GM19351 (cell line): ENCODE results near the gene AIF1.
"Not testable (repeated sequence)": the region's sequence is repeated elsewhere in the genome, so short reads cannot be mapped to it uniquely, and the experiment has no call there.

ENCODE experiments used
- ATAC-seq: cut with Tn5 transposase; IDR thresholded peaks from one replicate; pipeline ENCODE4 v1.9.1; 2021; ENCODE audit warnings: mild to moderate bottlenecking, moderate library complexity; ENCODE audit not compliant: unreplicated experiment

AIF1 gene

GRCh38 chr6:31580438-31580740, 34.6 kb upstream of the AIF1 start:
- no peak for ATAC-seq

- peak; percentile 68 for ATAC-seq
These were observed 34.1 kb upstream of the AIF1 start for GRCh38 chr6:31580807-31581433.

- no peak for ATAC-seq
These were observed 33.4 kb upstream of the AIF1 start for GRCh38 chr6:31581434-31582229.

GRCh38 chr6:31582230-31582643, 32.8 kb upstream of the AIF1 start, which contains the start of gene LTB:
Gene LTB, minus strand, starts transcription at chr6:31582424. Its CDS starts 7 bp downstream, at chr6:31582417.
- no peak for ATAC-seq

- no peak for ATAC-seq
These were observed 29.5 kb upstream of the AIF1 start for GRCh38 chr6:31585491-31585890.

- no peak for ATAC-seq
These were observed 29.0 kb upstream of the AIF1 start, which contains the start of gene LST1 for GRCh38 chr6:31586008-31586407. Gene LST1, plus strand, starts transcription at chr6:31586277. Its CDS starts 1,023 bp downstream, at chr6:31587300.

GRCh38 chr6:31586599-31587281, 28.3 kb upstream of the AIF1 start:
- ATAC-seq, result no peak

GRCh38 chr6:31587791-31588777, 26.9 kb upstream of the AIF1 start:
- no peak for ATAC-seq

GRCh38 chr6:31588871-31589650, 26.0 kb upstream of the AIF1 start:
- ATAC-seq, result no peak

- ATAC-seq, result not testable (repeated sequence)
These were observed 24.3 kb upstream of the AIF1 start for GRCh38 chr6:31590691-31591090.

- ATAC-seq, result no peak
These were observed 22.6 kb upstream of the AIF1 start for GRCh38 chr6:31592396-31592771.

- no peak for ATAC-seq
These were observed 18.0 kb upstream of the AIF1 start for GRCh38 chr6:31597006-31597405.

- no peak for ATAC-seq
These were observed 7.7 kb upstream of the AIF1 start for GRCh38 chr6:31607317-31607716.

GRCh38 chr6:31609519-31610406, 5.3 kb upstream of the AIF1 start:
- ATAC-seq, result no peak

- no peak for ATAC-seq
These were observed 4.1 kb upstream of the AIF1 start for GRCh38 chr6:31610968-31611367.

GRCh38 chr6:31614075-31614619, 887 bp upstream of the AIF1 start:
- ATAC-seq, result no peak

GRCh38 chr6:31615748-31616147, 714 bp downstream of the AIF1 start:
- no peak for ATAC-seq

- ATAC-seq, result no peak
These were observed 2.0 kb downstream of the AIF1 start for GRCh38 chr6:31617010-31617409.
